GM18519 (cell line): ENCODE measurements around the gene SPINK4.

Experiments used
- ATAC-seq: cut with Tn5 transposase; IDR thresholded peaks from one replicate; pipeline ENCODE4 v1.9.1; 2021; ENCODE audit warnings: mild to moderate bottlenecking, moderate library complexity; ENCODE audit not compliant: unreplicated experiment, low FRiP score

Gene SPINK4

DNA sequence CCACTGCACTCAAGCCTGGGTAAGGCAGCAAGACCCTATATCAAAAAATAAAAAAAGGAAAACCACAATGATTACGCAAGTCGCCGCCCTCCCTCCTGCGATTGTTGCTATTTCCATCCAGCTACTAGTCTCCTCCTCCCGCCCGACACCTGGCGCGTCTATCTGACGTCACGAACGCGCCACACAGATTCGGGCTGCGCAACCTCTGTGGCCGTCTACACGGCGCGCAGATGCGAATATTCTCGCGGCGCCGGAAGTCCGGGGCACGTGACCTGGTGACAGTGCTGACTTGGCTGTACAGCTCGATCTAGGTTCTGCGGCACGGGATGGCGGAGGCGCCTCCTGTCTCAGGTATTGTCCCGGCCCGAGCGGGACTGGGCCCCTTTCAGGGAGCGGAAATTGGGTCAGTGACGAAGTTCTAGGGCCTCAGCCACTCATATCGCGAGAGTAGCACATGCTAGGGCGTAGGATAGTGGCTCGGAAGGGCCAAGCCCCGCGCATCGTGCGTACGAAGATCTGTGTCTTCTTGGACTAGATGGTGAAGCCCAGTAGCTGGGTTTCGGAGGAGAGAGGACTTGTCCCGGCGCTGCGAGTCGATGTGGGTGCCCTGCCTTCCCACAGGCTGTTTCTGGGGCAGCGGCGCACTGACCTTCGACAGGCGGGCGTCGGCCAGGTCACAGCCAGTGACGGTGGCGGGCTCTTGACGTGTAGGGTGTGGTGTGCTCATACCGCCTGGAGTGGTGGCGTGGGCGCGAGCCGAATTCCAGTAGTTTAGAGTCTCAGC lies 50.5 kb downstream of the SPINK4 start, which contains the start of gene NFX1:
NFX1 (plus strand) TSS at position 270 of the 784 bp plus-strand sequence; CDS start at position 327, 57 bp downstream.
- ATAC-seq: peak; percentile 85

DNA sequence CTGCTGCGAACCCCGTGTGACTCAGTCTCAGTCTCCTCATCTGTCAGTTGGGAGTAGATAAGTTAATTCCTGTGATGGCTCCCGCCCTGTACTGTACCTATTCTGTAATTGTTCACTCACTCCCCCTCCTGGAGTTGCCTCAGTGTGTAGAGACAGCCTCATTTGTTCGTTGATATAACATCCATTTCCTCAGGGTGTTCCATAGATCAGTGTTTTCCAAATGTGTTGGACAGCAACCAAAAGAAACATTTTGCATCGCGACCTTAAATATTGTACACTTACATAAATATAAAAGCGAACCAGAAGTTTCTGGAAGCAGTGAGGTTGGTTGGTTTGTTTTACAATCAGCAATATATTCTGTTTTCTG lies 51.0 kb downstream of the SPINK4 start:
- ATAC-seq: no peak

DNA sequence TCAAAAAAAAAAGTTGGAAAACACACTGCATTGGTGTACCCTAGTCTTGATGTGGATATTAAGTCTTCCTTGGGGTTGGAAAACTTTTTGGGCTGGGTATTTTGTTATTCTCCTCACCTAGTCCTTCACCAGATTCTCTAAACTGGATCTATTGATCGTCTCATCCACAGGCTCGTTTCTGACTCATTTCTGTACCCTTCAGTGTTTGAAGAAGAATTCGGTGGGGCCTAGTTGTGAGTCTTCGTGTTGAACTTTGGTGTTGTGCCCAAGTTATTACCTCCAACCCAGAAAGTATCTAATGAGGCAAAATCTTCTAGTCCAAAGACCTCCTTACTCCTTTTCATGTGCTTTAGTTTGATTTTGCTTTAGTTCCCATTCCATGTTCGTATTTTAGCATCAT lies 51.9 kb downstream of the SPINK4 start:
- ATAC-seq: no peak

DNA sequence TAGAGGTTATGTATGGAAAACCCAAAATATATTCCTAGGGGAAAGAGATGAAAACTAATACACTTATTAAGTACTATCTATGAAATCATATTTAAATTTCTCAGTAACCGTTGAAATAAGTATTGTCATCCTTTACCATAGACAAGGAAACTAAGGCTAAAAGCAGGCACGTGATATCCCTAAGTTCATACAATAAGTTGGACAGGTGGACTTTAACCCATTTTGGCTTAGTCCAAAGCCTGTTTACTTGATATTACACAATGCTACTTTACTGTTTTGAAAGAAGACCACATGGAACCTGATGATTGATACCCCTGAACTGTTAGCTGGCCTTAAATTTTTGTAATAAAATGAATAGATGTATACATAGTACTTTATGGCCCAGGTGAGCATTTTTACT lies 53.8 kb downstream of the SPINK4 start:
- no peak for ATAC-seq

DNA sequence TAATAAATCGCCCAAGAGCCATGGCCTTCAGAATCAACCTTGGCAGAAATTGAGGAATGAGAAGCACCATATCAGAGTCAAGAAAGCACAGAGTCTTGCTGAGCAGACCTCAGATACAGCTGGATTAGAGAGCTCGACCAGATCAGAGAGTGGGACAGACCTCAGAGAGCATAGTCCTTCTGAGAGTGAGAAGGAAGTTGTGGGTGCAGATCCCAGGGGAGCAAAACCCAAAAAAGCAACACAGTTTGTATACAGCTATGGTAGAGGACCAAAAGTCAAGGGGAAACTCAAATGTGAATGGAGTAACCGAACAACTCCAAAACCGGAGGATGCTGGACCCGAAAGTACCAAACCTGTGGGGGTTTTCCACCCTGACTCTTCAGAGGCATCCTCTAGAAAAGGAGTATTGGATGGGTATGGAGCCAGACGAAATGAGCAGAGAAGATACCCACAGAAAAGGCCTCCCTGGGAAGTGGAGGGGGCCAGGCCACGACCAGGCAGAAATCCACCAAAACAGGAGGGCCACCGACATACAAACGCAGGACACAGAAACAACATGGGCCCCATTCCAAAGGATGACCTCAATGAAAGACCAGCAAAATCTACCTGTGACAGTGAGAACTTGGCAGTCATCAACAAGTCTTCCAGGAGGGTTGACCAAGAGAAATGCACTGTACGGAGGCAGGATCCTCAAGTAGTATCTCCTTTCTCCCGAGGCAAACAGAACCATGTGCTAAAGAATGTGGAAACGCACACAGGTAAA lies 54.9 kb downstream of the SPINK4 start:
- no peak for ATAC-seq

DNA sequence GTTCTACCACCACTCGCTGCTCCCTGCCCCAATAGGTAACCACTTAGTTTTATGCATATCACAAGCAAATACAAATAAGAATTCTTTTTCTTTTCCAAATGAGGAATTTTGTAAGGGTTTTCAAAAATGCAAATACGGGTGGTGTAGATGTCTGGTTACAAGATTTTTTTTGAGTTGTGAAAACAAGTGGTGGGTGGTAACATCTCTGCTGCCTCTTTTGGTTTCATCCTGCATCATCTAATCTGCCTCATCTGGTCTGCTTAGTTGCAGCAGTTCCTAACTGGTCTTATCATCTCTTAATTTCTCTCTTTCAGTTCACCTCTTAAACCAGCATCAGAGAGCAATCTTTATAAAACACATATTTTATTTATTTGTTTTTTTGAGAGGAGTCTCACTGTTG lies 55.6 kb downstream of the SPINK4 start:
- no peak for ATAC-seq

DNA sequence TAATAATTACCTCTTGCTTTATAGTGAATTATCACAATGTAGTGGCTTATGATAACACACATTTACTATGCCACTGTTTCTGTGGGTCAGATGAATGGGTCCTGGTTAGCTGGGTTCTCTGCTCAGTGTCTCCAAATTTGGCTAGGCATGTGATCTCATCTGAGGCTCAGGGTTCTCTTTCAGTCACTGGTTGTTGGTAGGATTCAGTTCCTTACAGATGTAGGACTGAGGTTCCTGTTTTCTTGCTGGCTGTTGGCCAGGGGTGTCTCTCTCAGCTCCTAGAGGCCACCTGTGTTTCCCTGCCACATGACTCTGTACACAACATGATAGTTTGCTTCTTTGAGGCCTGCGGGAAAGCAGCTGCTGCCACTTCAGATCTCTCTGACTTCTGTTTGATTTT lies 57.5 kb downstream of the SPINK4 start:
- peak; percentile 89 for ATAC-seq
